Aorta (tissue), 5 donors: ENCODE results near the gene CXCR5. TPM values are rescaled to one million over a fixed set of nuclear protein-coding genes. Genes with fewer than 3 reads are reported as not detected.

Experiments used
- ATAC-seq: fragments of 200-7000 bp; cut with Tn5 transposase; one replicate; pipeline ENCODE4 v1.9.1; 2022; ENCODE audit warnings: moderate library complexity; ENCODE audit not compliant: low FRiP score
- DNase-seq, 2 donors: peaks; one replicate each; pipeline ENCODE4 v3.0.0-alpha.2; 2020
- H3K27ac ChIP-seq, 2 donors: one replicate each; pipeline ENCODE4 v1.5.1; 2013; ENCODE audit warnings: low read length in 2 of 2, mild to moderate bottlenecking in 2 of 2, moderate library complexity in 2 of 2, control low read depth in 1 of 2, inconsistent platforms in 1 of 2, low read depth in 1 of 2
- H3K27me3 ChIP-seq, 2 donors: one replicate each; pipeline ENCODE4 v1.6.1; 2013; ENCODE audit warnings: control low read depth in 1 of 2, low read length in 1 of 2, mild to moderate bottlenecking in 1 of 2, moderate library complexity in 1 of 2; ENCODE audit not compliant: insufficient read depth in 2 of 2, control insufficient read depth in 1 of 2
- H3K36me3 ChIP-seq, 2 donors: one replicate each; pipeline ENCODE4 v1.6.1; 2013; ENCODE audit warnings: control low read depth in 1 of 2, low read length in 1 of 2, mild to moderate bottlenecking in 1 of 2; ENCODE audit not compliant: insufficient read depth in 2 of 2, control insufficient read depth in 1 of 2
- H3K4me1 ChIP-seq, 2 donors: one replicate each; pipeline ENCODE4 v1.6.1; 2013; ENCODE audit warnings: low read length in 2 of 2, control low read depth in 1 of 2, mild to moderate bottlenecking in 1 of 2, moderate library complexity in 1 of 2; ENCODE audit not compliant: insufficient read depth in 2 of 2, control insufficient read depth in 1 of 2
- H3K4me3 ChIP-seq, 2 donors: one replicate each; pipeline ENCODE4 v1.5.1; 2013; ENCODE audit warnings: low read length in 2 of 2, control low read depth in 1 of 2, mild to moderate bottlenecking in 1 of 2
- H3K9me3 ChIP-seq: one replicate; pipeline ENCODE4 v1.6.1; 2013; ENCODE audit warnings: mild to moderate bottlenecking, low read length; ENCODE audit not compliant: control insufficient read depth
- WGBS, 2 donors: extraction: QIAGEN DNeasy Blood & Tissue Kit; methylation state at CpG; one replicate each; pipeline ENCODE4 v1.1.7; 2013; 5-methylcytosine and 5-hydroxymethylcytosine counted together
- intact Hi-C, 2 donors: fragments of 100-400 bp; cut with DNase I; formaldehyde crosslinking; loops; one replicate each; pipeline versions ENCODE4 v1.14.2 to v1.15.0; 2022
- polyA plus RNA-seq, 2 donors: library from polyadenylated mRNA; stranded (reverse); fragments of 200-250 nt; gene quantifications; one replicate each; pipeline ENCODE4 v1.2.3, GENCODE V29; 2013
- total RNA-seq, 2 donors: library from RNA; stranded (reverse); fragmentation: NEBNext Ultra II Directional; extraction: Animal tissue kit (Norgen Biotek cat#: 25700); gene quantifications; one replicate each; pipeline ENCODE4 v1.2.1, GENCODE V29; 2021
- donor health status: healthy with polysubstance abuse.
- donor health status: Bipolar disorder and iron deficiency.
- donor health status: DM: no; HTN: no; CAD: no.
- donor health status: DM: no; HTN: no; CAD: no.
- donor health status: DM: yes; HTN: yes; CAD: no.

The CXCR5 gene
- total and polyA plus RNA-seq, 4 donors = 0.06 to 0.69 (median 0.20) TPM

DNA sequence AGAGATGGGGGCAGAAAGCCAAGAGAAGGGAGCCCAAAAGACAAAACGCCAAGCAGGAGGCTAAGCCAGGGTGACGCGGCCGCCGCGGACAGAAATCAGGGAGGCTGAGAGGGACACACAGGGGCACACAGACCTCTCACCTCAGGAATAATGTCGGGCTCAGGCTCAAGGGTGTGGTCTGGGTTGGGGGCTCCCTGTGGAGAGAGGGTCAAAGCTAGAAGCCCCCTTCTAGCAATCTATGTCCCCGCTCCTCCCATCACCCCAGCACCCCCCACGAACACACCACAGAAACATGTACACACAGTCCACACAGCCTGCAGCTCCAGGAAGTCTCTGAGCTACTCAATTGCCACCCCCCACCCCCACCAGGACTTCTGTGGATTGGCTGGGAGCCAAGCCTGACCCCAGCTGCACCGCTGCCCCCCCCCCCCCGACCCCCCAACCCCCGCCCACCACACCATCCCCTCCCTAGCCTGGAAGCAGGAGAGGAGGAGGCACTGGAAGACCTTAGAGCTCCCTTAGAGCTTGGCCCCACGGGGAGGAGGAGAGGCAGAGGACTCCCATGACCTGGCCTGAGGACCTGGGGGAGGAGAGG is 35.1 kb downstream of the CXCR5 start:
- Histone ChIP-seq H3K9me3 (no peaks in the 10 kb centered on the region), H3K27me3 (no peaks in the 10 kb centered on the region), H3K4me3 (peak overlapping the region in 1 of 2 donors; percentile 6), H3K4me1 (no peaks in the 10 kb centered on the region), H3K27ac (peak overlapping the region; percentile 62 to 87), H3K36me3 (no peaks in the 10 kb centered on the region)
- ATAC-seq = no peak
- intact Hi-C loops = no loop called here
- DNase-seq = no peak
- WGBS, 2 donors = 3 to 5% methylated on average over 11 to 13 of the region's 13 CpGs

DNA sequence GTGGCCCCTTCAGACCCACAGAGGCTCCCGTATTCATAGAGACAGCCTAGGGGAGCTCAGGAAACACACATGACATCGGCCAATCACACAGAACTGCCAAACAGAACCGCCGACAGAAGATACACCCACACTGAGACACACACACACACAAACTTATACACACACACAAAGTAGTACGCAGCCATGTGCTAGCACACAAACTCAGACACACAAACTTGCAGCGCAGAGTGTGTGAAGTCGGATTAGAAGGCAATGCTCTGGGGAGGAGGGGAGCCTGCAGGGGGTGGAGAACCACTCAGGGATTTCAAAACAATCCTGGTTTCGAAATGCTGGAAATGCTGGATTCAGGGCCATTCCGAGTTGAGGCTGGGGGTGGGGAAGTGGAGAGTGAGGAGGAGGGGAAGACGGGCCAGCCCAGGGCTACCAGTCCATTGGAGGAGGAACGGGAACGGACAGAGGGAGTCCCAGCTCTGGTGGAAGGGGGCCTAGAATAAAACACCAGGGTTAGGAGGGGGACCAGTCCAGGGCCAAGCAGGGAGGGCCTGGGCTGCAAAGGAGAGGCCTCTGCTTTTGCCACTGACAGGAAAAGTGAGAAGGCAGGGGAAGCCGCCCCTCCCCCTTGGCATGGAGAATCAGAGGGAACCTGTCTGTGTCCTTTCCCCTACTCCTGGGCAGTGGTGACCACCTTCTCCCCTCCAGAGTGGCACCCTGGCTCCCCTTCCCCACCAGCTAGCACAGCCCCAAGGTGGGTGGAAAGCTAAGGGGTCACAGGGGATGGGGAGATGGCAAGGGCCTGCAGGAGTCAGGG is 37.6 kb downstream of the CXCR5 start:
- intact Hi-C loops = no loop called here
- Histone ChIP-seq H3K9me3 (no peaks in the 10 kb centered on the region), H3K36me3 (no peaks in the 10 kb centered on the region), H3K27ac (peak overlapping the region; percentile 8 to 83), H3K4me1 (no peaks in the 10 kb centered on the region), H3K27me3 (no peaks in the 10 kb centered on the region), H3K4me3 (peak overlapping the region; percentile 0 to 13)
- peak; percentile 83 to 86 for DNase-seq
- ATAC-seq = peak; percentile 28
- 2 to 3% methylated on average over 13 of the region's 13 CpGs for WGBS, 2 donors

DNA sequence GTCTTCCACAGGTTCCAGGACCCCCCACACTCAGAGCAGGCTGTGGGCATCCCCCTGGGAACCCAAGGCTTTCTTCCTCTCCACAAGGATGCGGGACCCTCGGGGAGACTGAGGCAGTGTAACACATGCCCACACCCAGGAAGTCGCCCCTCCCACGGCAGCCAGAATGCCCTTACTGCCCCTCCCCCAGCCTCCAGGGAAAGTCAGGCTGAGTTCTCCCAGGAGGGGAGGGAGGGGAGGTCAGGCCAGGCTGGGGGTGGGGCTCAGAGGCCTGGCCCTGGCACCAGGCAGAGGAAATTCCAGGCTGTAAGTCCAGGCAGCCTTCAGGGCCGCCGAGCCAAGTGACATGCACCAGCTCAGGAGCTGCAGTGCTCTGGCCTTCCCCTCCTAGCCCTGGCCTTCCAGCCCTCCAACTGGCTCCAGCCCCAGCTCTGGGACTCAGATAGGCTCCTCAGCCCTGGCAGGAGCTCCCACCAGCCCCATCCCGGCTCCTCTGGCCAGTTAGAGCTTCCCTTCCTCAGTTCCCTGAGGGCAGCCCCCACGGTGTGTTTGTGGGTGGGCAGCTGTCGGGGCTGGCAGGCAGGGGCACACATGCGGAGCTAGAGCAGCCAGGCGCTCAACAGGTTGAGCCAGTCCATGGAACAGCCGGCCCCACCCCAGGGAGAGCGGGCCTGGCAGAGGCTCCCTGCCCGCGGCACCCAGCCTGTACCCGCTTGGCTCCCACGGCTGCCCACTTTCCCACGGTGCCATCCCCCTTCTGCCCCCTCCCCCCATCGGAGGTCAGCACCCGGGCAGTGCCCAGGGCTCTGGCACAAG is 38.4 kb downstream of the CXCR5 start:
- Histone ChIP-seq H3K4me3 (peak overlapping the region; percentile 38 to 76), H3K9me3 (no peaks in the 10 kb centered on the region), H3K4me1 (no peaks in the 10 kb centered on the region), H3K36me3 (no peaks in the 10 kb centered on the region), H3K27ac (peak overlapping the region; percentile 45 to 83), H3K27me3 (no peaks in the 10 kb centered on the region)
- ATAC-seq = peak; percentile 76
- intact Hi-C loops = no loop called here
- DNase-seq = peak; percentile 93 to 94
- 2 to 3% methylated on average over 15 to 20 of the region's 20 CpGs for WGBS, 2 donors

DNA sequence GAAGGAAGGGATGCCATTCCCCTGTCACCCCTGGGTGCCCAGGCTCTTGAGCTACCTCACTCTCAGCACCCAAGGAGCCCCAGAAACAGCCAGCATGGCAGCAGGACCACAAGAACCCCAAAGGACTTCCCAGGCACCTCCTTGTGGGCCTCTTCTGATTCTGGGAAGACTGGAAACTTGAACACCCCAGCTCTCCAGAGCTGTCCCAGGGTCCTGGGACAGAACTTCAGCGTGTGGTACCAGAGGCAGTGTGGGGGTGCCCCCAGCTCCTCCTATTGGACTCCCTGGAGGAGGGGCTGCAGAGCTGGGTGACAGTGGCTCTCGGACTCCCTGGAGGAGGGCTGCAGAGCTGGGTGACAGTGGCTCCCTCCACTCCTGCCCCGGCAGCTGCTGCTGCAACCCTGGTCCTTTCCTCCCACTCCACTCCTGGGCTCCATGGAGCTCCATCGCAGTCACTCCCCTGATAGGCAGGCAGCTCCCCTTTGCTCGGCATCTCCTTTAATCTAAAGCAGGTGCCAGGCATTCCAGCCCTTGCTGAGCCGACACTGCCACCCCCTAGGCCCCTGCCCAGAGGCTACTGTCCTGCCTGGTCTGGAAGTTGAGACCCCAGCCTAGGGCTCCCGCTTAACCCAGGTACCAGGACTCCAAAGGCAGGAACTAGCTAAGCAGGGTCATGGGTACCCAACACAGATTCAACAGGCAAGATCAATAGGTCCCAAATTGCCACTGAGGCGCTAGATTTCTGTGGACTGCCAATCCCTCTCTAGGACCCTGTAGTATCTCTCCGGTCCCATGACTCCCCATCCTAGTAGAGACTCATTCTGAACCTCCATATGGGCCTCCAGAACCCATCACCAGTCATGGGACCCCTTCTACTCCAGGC is 39.3 kb downstream of the CXCR5 start:
- Histone ChIP-seq H3K4me1 (no peaks in the 10 kb centered on the region), H3K36me3 (no peaks in the 10 kb centered on the region), H3K4me3 (peak overlapping the region; percentile 38 to 76), H3K27me3 (no peaks in the 10 kb centered on the region), H3K27ac (peak overlapping the region; percentile 45 to 72), H3K9me3 (no peaks in the 10 kb centered on the region)
- intact Hi-C loops = no loop called here
- DNase-seq (no peak), ATAC-seq (no peak)
- WGBS, 2 donors = 7 to 10% methylated on average over 9 of the region's 9 CpGs

DNA sequence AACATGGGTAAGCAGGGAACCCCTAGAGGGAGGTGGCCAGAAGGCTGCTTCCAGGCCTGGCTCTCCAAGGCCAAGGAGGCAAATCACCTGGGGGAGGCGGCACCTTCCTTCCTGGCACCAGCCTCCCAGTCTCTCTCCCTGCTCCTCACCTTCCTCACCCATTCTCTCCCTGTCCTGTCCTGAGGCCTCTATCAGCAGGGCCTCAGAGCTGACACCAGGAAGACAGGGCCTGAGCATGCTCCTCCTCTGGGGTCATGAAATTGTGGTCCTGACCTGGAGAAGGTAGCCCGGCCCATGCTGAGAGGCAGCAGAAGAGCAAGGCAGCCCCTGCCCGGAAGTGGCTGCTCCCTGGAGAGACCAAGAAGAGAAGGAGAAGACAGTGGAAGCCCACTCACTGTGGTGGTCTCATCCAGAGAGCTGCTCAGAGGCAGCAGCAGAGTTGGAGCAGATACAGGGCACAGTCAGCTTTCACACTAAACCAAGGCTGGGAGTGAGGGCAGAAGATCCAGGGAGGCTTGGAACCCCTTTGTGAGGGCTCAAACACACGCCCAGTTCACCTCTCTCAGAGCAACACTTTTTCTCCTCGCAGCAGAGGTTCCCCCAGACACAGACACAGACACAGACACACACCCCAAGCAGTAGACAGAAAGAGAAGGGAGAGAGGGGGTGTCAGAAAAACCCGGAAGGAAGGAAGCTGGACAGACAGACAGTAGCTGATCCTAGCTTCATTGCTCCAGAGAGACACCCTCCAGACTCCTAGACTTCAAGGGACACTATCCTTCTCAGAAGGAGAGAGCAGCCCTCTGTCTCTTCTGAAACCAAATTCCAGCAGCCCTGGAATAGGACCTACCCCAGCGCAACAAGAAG is 40.3 kb downstream of the CXCR5 start:
- no peak for DNase-seq
- WGBS, 2 donors = 0 to 2% methylated on average over 7 of the region's 7 CpGs
- ATAC-seq = no peak
- Histone ChIP-seq H3K27me3 (no peaks in the 10 kb centered on the region), H3K4me1 (no peaks in the 10 kb centered on the region), H3K4me3 (peak overlapping the region; percentile 38 to 76), H3K36me3 (no peaks in the 10 kb centered on the region), H3K9me3 (no peaks in the 10 kb centered on the region), H3K27ac (peak overlapping the region; percentile 31 to 72)
- intact Hi-C loops = no loop called here

GRCh38 chr11:118924591-118925585 is 41.2 kb downstream of the CXCR5 start:
- Histone ChIP-seq H3K27me3 (no peaks in the 10 kb centered on the region), H3K36me3 (no peaks in the 10 kb centered on the region), H3K9me3 (no peaks in the 10 kb centered on the region), H3K27ac (peak overlapping the region; percentile 46 to 72), H3K4me1 (no peaks in the 10 kb centered on the region), H3K4me3 (peak overlapping the region; percentile 38 to 76)
- intact Hi-C loops = loop anchor here (1.0 to 5.0 kb wide), 3 partner anchors 17 to 138 kb away; partner anchors contain the start of gene DDX6 (in 1 of the 2)
- WGBS, 2 donors = 0% methylated on average over 42 to 45 of the region's 45 CpGs
- ATAC-seq (no peak), DNase-seq (peak in 1 of 2 donors; percentile 82)
